ENCODE data around the gene TCERG1L.

- TF ChIP-seq CEBPB (IDR thresholded peaks at IDR 0.05) (no peak), YY1 (IDR thresholded peaks at IDR 0.05; ENCODE audit: low read depth) (no peak), CREB1 (IDR thresholded peaks at IDR 0.05; ENCODE audit: low read depth) (no peak), TAF1 (IDR thresholded peaks at IDR 0.05; ENCODE audit: low read depth) (no peak), EP300 (IDR thresholded peaks at IDR 0.05; ENCODE audit: borderline replicate concordance) (no peak), RAD21 (IDR thresholded peaks at IDR 0.05; ENCODE audit: low read depth) (no peak), NFIC (IDR thresholded peaks at IDR 0.05) (no peak), USF1 (IDR thresholded peaks at IDR 0.05) (no peak)
These were observed 265.3 kb downstream of the TCERG1L start for GRCh38 chr10:131046194-131046593.
